Activated CD8-positive, alpha-beta T cell treated with anti-CD3 and anti-CD28 coated beads for 36 hours (primary cell): ENCODE measurements around the gene KLHDC7A. TPM values are rescaled to one million over a fixed set of nuclear protein-coding genes. Genes with fewer than 3 reads are reported as not detected.

Experiments
- ATAC-seq: fragments of 200-7000 bp; cut with Tn5 transposase; one replicate; pipeline ENCODE4 v1.10.0; 2021; ENCODE audit warnings: mild to moderate bottlenecking, moderate library complexity
- CTCF ChIA-PET: fragments of 350-600 bp; sonication (Branson Sonifier 250); formaldehyde crosslinking; loops from one replicate; lab custom pipeline; 2021; ENCODE audit warnings: antibody characterized with exemption; lab: Charles Lee
- POLR2A ChIA-PET: fragments of 350-600 bp; sonication (Branson Sonifier 250); formaldehyde crosslinking; loops from one replicate; lab custom pipeline; 2021; ENCODE audit warnings: antibody characterized with exemption; lab: Charles Lee
- DNase-seq: peaks from one replicate; pipeline ENCODE4 v3.0.0-alpha.2; 2020
- H3K27ac Mint-ChIP-seq: one replicate; pipeline ENCODE4 v1.8.0; 2021; ENCODE audit warnings: mild to moderate bottlenecking, mixed read lengths
- H3K27me3 Mint-ChIP-seq: one replicate; pipeline ENCODE4 v1.8.0; 2021; ENCODE audit warnings: mixed read lengths
- H3K36me3 Mint-ChIP-seq: one replicate; pipeline ENCODE4 v1.8.0; 2021; ENCODE audit warnings: low read depth, mixed read lengths
- H3K4me1 Mint-ChIP-seq: one replicate; pipeline ENCODE4 v1.8.0; 2021; ENCODE audit warnings: low read depth, mixed read lengths
- H3K4me3 Mint-ChIP-seq: one replicate; pipeline ENCODE4 v1.8.0; 2021; ENCODE audit warnings: mild to moderate bottlenecking, moderate library complexity, mixed read lengths
- H3K9me3 Mint-ChIP-seq: one replicate; pipeline ENCODE4 v1.8.0; 2021; ENCODE audit warnings: mixed read lengths
- CTCF ChIP-seq: fragments of 200-600 bp; IDR thresholded peaks from one replicate; pipeline ENCODE4 v1.8.0; 2022; ENCODE audit warnings: antibody characterized with exemption, mild to moderate bottlenecking
- intact Hi-C: fragments of 100-400 bp; cut with micrococcal nuclease; formaldehyde crosslinking; loops from one replicate; pipeline ENCODE4 v1.10.0; 2022
- total RNA-seq, 2 experiments: library from RNA; stranded (reverse); gene quantifications; one replicate each; pipeline ENCODE4 v1.2.3, GENCODE V29; 2021

Gene KLHDC7A
- total RNA-seq, 2 experiments from 2014 or later: not detected

- DNase-seq (no peak), ATAC-seq (no peak)
- ChIA-PET CTCF (no interaction called here), POLR2A (no interaction called here)
- Mint-ChIP-seq H3K36me3 (no peaks in the 10 kb centered on the region), H3K9me3 (peaks cover 3% of the 10 kb centered on the region), H3K27me3 (peaks cover 19% of the 10 kb centered on the region), H3K4me3 (no peak overlapping the region), H3K27ac (no peak overlapping the region), H3K4me1 (no peaks in the 10 kb centered on the region)
- intact Hi-C loops: no loop called here
- no peak for TF ChIP-seq CTCF
These were observed 13.6 kb downstream of the KLHDC7A start for GRCh38 chr1:18494304-18494703.

GRCh38 chr1:18495635-18496034, 14.9 kb downstream of the KLHDC7A start:
- ChIA-PET POLR2A (no interaction called here), CTCF (no interaction called here)
- Mint-ChIP-seq H3K36me3 (no peaks in the 10 kb centered on the region), H3K27me3 (peaks cover 27% of the 10 kb centered on the region), H3K9me3 (no peaks in the 10 kb centered on the region), H3K4me3 (no peak overlapping the region), H3K27ac (no peak overlapping the region), H3K4me1 (no peaks in the 10 kb centered on the region)
- DNase-seq: no peak
- TF ChIP-seq CTCF: no peak
- no peak for ATAC-seq
- intact Hi-C loops: no loop called here

- Mint-ChIP-seq H3K27me3 (peaks cover 29% of the 10 kb centered on the region), H3K4me1 (no peaks in the 10 kb centered on the region), H3K4me3 (no peak overlapping the region), H3K9me3 (no peaks in the 10 kb centered on the region), H3K27ac (no peak overlapping the region), H3K36me3 (no peaks in the 10 kb centered on the region)
- ChIA-PET CTCF (no interaction called here), POLR2A (no interaction called here)
- no peak for DNase-seq
- no peak for TF ChIP-seq CTCF
- intact Hi-C loops: no loop called here
- ATAC-seq: no peak
These were observed 15.3 kb downstream of the KLHDC7A start for GRCh38 chr1:18496056-18496455.

GRCh38 chr1:18496497-18497235, 15.9 kb downstream of the KLHDC7A start:
- no peaks in the 10 kb centered on the region for H3K9me3 Mint-ChIP-seq
- CTCF ChIA-PET: no interaction called here
- H3K4me1 Mint-ChIP-seq: no peaks in the 10 kb centered on the region
- no peaks in the 10 kb centered on the region for H3K36me3 Mint-ChIP-seq
- no peak for ATAC-seq
- DNase-seq: no peak
- POLR2A ChIA-PET: no interaction called here
- H3K4me3 Mint-ChIP-seq: no peak overlapping the region
- intact Hi-C loops: no loop called here
- H3K27ac Mint-ChIP-seq: no peak overlapping the region
- no peak for TF ChIP-seq CTCF
- H3K27me3 Mint-ChIP-seq: peaks cover 30% of the 10 kb centered on the region

GRCh38 chr1:18501833-18502232, 21.1 kb downstream of the KLHDC7A start:
- no peak for DNase-seq
- Mint-ChIP-seq H3K4me1 (no peaks in the 10 kb centered on the region), H3K36me3 (no peaks in the 10 kb centered on the region), H3K4me3 (no peak overlapping the region), H3K27me3 (peaks cover 22% of the 10 kb centered on the region), H3K27ac (no peak overlapping the region), H3K9me3 (peaks cover 3% of the 10 kb centered on the region)
- ATAC-seq: no peak
- ChIA-PET CTCF (no interaction called here), POLR2A (no interaction called here)
- intact Hi-C loops: no loop called here
- TF ChIP-seq CTCF: no peak
